Measurements from ENCODE around the gene CANT1.

The CANT1 gene

DNA sequence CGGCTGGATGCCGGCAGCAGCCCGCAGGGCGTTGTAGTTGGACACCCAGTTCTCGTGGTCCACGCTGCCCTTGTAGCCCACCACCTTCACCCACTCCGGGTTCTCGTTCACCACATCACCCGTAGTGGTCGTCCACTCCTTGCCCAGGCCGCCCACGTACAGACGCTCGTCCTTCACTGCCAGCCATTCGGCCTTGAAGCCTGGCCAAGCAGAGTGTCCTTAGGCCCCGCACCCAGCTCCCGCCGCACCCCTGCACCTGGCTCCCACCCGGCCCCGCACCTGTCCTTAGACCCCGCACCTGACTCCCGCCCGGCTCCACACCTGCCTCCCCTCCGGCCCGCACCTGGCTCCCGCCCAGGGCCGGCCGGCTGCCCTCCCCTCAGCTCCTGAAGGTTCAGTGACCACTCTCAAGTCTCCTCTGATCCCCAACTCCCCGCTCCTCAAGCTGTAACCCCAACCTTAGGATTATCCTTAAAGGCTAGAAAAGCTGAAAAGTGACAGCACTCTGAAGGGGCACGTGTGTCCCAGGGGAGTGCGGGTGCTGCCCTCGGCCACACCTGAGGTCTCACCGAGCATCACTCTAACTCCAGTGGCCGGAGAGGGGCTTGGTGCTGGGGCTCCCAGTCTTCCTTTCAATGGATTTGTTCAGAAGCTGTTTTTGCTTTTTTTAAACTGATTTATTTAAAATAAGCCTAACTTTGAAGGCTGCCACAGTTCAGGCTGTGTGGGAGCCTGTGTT is 14.4 kb downstream of the CANT1 start:
- no peak for DNase-seq (ENCODE audit: low read depth)

DNA sequence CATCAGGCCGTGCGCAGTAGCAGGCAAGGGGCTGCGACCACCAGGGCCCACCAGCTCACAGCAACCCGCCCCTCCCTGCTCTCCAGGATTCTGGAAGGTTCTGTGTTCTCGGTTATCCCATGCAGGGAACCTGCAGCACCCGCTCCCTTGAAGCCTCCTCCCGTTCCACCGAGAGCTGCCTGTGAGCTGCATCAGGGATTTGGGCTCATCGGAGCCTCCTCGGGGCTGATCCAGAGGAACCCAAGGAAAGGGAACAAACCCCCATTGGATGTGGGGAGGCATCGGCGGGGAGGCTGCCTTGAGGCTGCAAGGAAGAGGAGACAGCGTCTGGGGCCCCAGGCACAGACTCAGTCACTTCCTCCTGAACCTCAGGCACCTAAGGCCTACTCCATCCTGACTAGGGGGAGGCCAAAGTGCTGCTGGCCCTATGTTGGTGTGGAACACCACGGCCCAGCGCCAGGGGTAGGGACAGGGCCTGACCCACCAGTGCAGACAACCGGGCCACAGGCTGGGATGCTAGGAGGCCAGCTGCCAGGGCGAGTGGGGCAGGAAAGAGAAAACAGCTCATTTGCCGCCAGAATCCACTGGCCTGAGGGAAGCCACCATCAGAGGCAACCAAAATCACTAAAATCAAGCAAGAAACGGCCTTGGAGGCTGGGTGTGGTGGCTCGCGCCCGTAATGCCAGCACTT is 15.4 kb downstream of the CANT1 start:
- no peak for DNase-seq (ENCODE audit: low read depth)

DNA sequence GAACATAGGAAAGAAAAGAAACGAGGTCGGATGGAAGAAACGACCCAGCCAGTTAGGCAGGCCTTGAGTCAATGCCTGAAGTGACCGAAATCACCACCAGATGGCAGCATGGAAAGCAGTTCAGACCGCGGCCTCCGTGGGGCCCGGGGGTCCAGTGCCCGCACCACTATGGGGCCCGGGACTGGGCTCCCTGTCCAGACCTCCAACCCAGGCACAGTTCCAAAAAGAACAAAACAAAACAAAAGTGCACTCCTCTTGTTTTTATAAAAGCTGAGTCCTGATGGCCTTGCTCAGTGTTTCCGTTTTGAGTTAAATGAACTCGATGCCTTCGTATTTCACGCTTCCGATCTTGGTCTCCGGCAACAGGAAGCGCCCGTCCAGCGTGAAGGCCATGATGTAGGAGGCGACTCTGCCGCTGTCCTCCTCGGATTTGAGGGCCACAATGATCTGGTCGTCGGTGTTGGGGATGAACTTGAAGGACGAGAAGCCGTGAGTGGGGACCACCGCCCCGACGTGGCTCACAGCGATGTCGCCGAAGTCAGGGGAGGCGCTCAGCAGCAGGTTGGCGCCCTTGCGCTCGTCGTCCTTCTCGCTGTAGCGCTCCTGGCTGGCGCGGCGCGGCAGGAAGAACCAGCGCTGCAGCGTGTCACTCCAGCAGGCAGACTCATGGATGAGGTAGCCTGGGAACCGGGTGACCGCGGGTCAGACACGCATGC is 16.2 kb downstream of the CANT1 start:
- peak; percentile 37 for DNase-seq (ENCODE audit: low read depth)

DNA sequence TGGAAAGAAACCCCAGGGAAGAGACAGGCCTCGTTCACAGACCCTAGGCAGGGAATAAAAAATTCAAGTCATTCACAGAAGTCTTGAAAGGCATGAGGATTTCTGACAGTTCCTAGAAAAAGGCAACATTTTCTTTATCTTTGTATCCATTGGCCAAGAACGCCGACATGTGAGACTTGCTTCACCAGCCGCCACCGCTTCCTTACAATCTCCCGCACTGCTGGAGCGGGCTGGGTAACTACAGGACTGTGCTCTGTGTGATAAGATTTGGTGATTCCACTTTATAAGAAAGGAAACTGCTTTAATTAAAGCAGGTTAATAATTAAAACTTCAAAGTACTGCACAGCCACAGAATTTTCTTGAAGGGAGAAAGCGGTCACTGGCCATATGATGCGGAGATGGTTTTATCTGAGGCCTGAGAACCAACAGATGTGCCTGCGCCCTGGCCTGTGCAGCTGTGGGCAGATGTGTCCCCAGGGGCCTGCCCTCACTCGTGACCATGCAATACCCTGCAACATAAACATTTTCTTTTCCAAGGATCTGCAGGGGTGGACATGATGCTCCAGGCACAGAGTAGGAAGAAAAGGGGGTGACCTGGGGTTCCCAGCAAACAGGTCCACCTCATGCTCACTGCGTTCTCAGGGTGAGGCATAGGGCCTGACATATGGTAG is 16.9 kb downstream of the CANT1 start:
- no peak for DNase-seq (ENCODE audit: low read depth)

DNA sequence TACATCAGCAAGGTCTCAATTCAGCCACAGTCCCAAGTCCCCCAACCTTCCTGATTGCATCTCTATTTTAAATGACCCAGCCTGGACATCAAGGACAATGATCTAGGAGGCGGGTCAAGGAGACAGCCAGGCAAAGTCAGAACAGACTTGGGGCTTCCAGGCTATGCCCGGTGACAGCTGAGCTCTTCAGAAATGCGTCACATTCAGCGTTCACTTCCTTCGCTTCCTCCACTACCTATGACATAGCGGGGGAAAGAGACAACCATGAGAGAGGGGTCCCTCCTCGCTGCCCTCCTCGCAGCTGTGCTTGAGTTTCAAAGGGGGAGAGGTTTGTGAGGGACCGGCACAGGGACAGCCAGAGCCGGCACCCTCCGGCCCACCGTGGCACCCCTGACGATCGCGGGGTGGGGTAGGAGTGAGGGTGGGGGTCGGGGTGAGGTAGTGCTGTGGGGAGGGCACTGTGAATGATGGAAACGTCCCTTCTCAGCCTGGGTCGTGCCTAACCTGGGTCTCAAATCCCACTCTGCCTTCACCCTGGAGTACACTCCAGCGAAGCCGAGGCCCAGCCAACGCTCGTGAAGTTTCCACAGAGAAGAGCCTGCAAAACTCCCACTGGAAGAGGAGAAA is 17.5 kb downstream of the CANT1 start:
- no peak for DNase-seq (ENCODE audit: low read depth)

DNA sequence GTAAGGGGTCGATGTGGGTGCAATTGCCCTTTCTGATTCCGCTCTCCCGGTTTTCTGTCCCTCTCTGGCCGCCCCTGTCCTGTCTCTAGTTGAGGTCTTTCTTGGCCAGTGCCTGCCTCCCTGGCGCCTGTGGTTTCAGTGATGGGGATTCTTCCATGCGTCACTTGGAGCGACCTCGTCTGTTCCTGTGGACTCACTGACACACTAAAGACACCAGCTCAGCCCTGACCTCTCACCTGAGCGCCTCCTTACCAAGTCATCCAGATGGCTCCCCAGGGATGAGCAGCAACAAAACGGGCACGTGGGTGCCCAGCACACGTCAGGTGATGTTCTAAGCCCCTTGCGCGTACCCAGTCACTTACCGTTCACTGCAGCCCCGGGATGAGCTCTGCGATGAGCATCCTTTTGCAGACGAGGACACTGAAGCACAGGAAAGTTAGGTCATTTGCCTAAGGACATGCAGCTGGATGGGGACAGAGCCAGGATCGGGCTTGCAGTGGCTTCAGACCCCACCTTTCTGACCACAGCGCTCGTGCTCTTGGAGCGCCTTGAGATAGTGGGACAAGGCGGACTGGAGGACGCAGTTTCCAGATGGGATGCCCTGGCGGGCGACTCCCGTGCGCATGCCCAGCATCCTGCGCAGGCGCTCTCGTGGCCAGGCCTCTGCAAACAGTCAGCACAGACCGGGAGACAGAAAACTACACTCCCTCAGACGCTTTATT is 18.4 kb downstream of the CANT1 start:
- no peak for DNase-seq (ENCODE audit: low read depth)

DNA sequence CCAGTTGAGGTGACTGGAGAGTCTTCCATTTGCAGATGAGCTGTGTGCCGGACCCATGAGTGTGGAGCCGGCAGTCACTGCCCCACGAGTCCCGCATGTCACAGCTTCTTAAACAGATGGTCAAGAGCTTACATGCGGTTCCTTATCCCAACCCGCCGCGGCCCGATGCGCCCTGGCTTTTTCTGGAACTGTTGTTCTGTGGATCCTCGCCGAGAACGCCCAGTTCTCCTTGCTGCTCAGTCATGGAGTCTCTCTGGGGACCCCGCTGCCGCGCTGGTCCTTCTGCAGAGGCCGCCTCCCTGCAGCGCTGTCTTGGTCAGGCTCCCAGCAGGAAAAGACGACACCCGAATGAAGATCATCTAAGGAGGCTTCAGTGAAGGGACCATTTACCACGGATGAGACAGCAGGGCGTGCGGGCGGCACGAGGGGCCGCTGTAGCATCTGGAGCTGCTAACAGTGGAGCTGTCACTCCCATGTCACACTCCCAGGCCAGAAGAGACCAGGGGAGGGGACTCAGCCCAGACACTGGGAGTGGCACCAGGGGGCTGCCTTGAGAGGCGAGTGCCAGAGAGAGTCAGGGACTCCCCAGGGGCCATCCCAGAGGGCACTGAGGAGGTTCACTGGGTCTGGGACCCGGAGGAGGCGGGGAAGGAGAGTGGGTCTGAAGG is 19.1 kb downstream of the CANT1 start:
- DNase-seq (ENCODE audit: low read depth), result no peak

DNA sequence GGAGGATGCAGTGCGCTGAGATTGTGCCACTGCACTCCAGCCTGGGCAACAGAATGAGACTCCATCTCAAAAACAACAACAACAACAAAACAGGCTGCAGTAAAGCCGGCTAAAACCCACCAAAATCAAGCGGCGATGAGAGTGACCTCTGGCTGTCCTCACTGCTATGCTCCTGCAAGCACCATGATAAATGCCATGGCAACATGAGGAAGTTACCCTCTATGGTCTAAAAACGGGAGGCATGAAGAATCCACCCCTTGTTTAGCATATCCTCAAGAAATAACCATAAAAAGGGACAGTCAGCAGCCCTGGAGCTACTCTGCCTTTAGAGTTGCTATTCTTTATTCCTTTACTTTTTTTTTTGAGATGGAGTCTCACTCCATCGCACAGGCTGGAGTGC is 21.4 kb downstream of the CANT1 start:
- DNase-seq (ENCODE audit: low read depth), result no peak

DNA sequence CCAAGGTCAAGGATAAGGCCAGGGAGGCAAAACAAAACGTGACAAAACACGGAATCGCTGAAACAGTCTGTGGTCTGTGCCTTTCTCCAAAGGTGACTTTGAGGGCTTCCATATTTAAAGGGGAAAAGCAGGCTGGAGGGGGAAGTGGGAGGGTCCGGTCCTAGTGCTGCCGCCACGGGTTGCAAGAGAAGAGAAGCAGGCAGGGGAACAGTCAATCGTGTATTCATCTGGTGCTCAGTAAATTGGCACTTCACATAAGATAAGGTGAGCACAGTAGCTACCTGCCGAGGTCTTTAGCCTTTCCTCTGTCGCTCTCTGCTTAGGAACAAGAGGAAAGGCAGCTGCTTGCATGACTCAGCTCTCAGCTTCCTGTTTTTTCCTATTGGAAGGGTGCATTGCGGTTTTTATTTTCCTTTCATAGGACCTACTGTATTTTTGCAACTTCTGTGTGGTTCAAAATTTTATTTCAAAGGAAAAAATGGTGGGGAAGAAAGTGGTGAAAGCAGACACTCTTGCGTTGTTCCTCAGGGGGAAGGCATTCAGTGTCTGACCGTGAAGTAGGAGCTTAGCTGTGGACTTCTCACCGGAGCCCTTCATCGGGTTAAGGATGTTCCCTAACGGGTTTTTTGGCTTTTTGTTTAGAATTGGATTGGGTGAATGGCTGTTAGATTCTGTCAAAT is 22.8 kb downstream of the CANT1 start:
- no peak for DNase-seq (ENCODE audit: low read depth)

DNA sequence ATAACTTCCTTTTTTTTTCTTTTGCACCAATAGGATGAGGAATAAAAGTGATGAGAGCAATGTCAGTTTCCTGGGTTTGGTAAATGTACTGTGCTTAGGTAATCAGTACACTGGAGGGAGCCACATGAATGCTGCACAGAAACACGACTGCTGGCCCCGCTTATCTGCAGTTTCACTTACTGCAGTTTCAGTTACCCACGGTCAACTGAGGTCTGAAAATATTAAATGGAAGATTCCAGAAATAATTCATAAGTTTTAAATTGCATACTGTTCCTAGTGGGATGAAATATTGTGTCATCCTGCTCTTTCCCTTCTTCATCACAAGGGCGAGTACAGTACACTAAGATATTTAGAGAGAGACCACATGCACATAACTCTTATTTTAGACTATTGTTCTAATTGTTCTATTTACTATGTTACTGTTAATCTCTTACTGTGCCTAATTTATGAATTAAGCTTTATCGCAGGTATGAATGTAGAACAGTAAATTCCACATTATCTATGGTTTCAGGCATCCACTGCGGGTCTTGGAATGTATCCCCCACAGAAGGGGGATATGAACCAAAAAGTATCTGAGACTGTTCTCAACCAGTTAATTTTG is 23.4 kb downstream of the CANT1 start:
- DNase-seq (ENCODE audit: low read depth), result no peak

DNA sequence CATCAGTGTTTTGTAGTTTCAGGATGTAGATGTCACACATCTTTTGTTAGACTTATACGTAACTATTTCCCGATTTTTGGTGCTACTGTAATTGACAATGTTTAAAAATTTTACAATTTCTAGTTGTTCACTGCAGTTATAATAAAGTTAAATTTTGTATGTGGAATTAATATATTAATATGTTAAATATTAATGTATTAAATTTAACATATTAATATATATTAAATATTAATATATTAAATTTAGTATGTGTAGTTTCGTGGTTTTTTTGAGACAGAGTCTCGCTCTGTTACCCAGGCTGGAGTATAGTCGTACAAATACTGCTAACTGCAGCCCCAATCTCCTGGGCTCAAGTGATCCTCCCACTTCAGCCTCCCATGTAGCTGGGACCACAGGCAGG is 24.2 kb downstream of the CANT1 start:
- no peak for DNase-seq (ENCODE audit: low read depth)

DNA sequence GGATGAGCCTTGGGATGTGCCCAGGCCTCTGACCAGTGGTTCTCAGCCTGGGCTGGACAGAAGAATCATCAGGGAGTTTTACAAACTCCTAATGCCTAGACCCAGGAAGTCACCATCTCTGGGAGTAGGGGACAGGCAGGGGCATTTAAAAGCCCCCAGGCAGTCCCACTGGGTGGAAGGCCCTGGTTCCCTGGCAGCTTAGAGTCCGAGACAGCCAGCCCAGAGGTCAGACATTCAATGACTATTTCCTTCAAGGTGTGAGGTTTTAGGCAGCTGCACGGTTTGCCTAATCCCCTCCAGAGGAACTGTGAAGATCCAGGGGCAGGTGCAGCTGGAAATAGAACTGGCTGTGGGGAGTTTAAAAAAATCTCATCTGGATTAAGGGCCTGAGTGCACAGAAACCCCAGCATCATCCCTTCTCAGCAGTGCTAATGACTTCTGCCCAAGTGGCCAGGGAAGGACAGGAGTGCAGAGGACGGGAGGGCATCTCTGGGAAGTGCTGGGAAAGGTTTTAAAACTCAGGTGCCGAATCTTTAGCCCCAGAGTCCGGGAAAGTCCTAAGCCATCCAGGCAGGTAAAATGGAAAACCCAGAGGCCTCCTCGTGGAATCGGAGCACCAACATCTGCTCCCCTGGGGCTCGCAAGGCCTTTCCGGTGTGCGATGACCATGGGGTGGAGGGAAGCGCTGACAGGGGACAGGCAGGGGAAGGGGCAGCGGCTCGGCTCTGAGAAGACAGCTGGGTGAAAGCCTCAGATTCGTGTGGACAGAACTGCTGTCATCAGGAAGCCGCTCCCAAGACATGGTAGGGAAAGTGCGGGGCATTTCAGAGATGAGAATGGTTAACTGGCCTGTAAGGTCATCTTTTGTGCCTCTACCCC is 28.3 kb downstream of the CANT1 start:
- DNase-seq (ENCODE audit: low read depth), result no peak

DNA sequence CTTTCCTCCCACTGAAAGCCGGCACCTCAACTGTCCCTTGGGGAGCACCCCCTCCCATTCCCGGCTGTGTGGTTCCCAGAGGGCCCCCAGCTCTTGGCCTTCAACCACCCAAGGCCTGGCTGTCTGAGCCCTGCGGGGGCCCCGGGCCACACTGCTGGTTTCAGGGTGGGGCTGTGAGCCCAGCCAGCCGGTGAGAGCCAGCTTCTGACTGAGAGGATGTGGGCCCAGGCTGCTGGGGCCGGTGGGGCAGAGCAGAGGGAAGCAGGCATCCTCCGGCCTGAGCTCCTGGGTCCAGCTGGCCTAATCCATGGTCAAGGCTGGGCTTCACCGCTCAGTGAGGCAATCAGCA is 29.0 kb downstream of the CANT1 start:
- no peak for DNase-seq (ENCODE audit: low read depth)

DNA sequence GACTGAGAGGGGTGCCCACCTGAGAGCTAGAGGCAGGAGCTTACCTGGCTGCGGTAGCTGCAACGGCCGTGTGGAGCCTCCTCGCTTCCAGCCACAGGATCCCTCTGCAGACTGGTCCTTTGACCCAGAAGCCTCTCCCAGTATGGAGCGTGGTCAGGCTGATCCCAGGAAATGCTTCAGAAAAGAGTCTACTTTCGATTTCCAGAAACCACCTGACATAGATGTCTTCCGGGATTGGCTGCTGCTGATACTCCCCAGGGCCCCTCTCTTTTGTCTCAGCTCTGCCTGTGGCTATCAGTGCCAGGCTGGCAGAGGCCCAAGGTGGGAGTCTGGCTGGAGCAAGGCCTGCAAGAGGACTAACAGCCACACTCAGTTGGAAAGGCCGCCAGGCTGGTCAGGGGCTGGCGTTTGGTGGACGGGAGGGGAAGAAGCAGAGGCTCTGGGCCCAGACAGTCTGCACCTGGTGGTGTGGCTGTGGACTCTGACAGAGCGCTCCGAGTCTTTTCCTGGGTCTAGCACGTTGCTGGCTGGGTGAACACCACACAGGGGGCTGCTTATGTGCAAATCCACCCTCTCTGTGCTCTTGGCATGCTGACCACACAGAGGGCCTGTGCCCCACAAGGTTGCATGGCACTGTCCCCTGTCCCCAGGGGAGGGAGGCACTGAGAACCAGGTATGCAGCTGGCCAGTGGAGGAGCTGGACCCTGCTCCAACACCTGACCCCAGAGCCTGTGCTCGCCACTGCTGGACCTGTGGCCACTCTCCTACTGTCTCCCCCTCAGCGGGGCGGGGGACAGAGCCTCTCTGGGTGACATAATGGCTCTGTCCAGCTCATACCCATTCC is 29.6 kb downstream of the CANT1 start, which contains the start of gene LGALS3BP:
TSS of gene LGALS3BP (minus strand) at position 144 of the 844 bp plus-strand sequence. CDS start 2,732 bp downstream, outside the sequence.
- no peak for DNase-seq (ENCODE audit: low read depth)

DNA sequence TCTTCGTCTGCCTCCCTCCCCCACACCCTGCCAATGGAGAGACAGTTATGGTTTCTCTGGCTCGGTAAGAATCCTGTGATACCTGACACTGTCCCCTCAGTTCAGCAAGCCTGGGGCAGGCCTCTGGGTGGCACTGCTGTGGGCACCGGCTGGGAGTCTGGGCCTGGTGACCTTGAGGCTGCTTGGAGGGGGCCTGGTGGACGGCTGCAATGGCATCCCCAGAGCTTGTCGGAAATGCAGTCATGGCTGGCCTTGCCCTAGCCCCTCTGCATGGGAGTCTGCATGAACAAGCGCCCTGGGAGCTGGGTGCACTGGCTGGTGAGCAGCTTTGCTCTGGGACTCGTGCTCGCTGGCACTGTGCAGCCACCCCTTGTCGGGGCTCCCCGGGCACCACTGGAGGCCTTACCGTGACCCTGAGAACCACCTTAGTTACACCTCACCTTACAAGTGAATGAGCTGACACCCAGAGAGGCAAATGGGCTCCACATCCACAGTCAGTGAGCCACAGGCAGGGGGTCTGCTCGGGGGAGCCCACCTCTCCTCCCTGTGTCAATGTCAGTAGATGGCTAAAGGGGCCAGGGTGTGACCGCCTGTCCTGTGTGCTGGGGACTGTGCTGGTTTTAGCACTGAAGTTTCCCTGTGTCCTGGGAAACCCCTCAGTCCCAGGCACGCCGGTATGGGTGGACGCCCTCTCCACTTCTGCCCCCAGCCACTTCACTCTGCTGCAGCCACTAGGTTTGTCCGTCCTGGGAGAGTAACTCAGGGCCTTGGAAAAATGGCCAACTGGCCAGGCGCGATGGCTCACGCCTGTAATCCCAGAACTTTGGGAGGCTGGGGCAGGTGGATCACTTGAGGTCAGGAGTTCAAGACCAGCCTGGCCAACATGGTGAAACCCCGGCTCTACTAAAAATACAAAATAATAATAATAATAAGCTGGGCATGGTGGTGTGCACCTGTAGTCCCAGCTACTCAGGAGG is 31.3 kb downstream of the CANT1 start:
- DNase-seq (ENCODE audit: low read depth), result no peak

DNA sequence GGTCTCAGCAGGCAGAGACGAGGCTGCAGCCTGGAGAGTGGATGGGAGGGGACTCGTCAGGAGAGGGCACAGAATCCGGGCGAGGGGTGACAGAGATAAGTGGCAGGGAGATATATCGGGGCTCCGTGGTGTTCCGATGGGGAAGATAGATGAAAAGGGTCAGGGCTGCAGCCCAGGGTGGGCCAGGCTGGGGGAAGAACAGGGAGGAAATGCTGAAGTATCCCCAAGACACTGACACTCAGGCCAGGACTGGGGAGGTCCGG is 32.0 kb downstream of the CANT1 start:
- DNase-seq (ENCODE audit: low read depth), result no peak

All from stimulated activated CD8-positive, alpha-beta memory T cell treated with anti-CD3 and anti-CD28 coated beads, Interleukin-7, amount 100 ng/mL, for 24 hours (primary cell).